Mucosa of descending colon (tissue), 3 donors: ENCODE results near the gene TP53. TPM values are rescaled to one million over a fixed set of nuclear protein-coding genes. Genes with fewer than 3 reads are reported as not detected.
A peak's percentile ranks its signal among the peaks of the same experiment; 100 is the strongest.
"Not testable (repeated sequence)": the region's sequence is repeated elsewhere in the genome, so short reads cannot be mapped to it uniquely, and the experiment has no call there.

Source experiments
- ATAC-seq: fragments of 200-7000 bp; cut with Tn5 transposase; one replicate; pipeline ENCODE4 v1.9.1; 2020; ENCODE audit warnings: mild to moderate bottlenecking, moderate library complexity
- DNase-seq, 3 donors: peaks; one replicate each; pipeline ENCODE4 v3.0.0-alpha.2; 2020
- H3K36me3 ChIP-seq: fragments of 200-600 bp; one replicate; pipeline ENCODE4 v1.8.0; 2021; ENCODE audit warnings: low read depth, mild to moderate bottlenecking
- H3K4me1 ChIP-seq: fragments of 200-600 bp; one replicate; pipeline ENCODE4 v1.8.0; 2021; ENCODE audit warnings: low read depth, mild to moderate bottlenecking
- H3K4me3 ChIP-seq: fragments of 200-600 bp; one replicate; pipeline ENCODE4 v1.8.0; 2021; ENCODE audit warnings: mild to moderate bottlenecking
- H3K9me3 ChIP-seq: fragments of 200-600 bp; one replicate; pipeline ENCODE4 v1.8.0; 2021; ENCODE audit warnings: mild to moderate bottlenecking
- CTCF ChIP-seq: fragments of 200-600 bp; IDR thresholded peaks from one replicate; pipeline ENCODE4 v1.8.0; 2022; ENCODE audit warnings: antibody characterized with exemption, mild to moderate bottlenecking
- intact Hi-C, 2 donors: fragments of 100-400 bp; cut with DNase I in 1 of 2; cut with micrococcal nuclease in 1 of 2; formaldehyde crosslinking; loops; one replicate each; pipeline versions ENCODE4 v1.11.0 to v1.11.1; 2022; cut with DNase I, micrococcal nuclease
- total RNA-seq, 3 donors: library from RNA; stranded (reverse); fragmentation: NEBNext Ultra II Directional in 2 of 3; extraction: Animal tissue kit (Norgen Biotek cat#: 25700) in 2 of 3; gene quantifications; one replicate each; pipeline versions ENCODE4 v1.2.1 to v1.2.4, GENCODE V29; 2021 to 2023
- donor health status: DM: no; HTN: no; CAD: no; lungs with moderate emphysema.
- donor health status: DM: no; HTN: no; CAD: no.
- donor health status: DM: no; HTN: yes; CAD: no.

TP53 gene
- total RNA-seq, 3 donors from 2014 or later: 33.9 to 75.2 (median 57.0) TPM

GRCh38 chr17:7651097-7651664, 36.1 kb downstream of the TP53 start:
- DNase-seq (no peak), ATAC-seq (no peak)
- no peak for TF ChIP-seq CTCF
- peaks cover 11% of the 10 kb centered on the region for H3K4me1 ChIP-seq
- no peaks in the 10 kb centered on the region for H3K9me3 ChIP-seq
- no peaks in the 10 kb centered on the region for H3K36me3 ChIP-seq
- intact Hi-C loops: no loop called here
- no peak overlapping the region for H3K4me3 ChIP-seq

- DNase-seq: peak; percentile 72 to 79 (median 75)
- H3K36me3 ChIP-seq: no peaks in the 10 kb centered on the region
- no peak for TF ChIP-seq CTCF
- no peaks in the 10 kb centered on the region for H3K9me3 ChIP-seq
- H3K4me1 ChIP-seq: peaks cover 11% of the 10 kb centered on the region
- intact Hi-C loops: no loop called here
- peak; percentile 86 for ATAC-seq
- H3K4me3 ChIP-seq: no peak within 1 kb of the TSS
These were observed 36.7 kb downstream of the TP53 start, which contains the start of gene ATP1B2 for GRCh38 chr17:7650509-7651096. ATP1B2 (plus strand) TSS chr17:7650926; CDS start chr17:7651519, 593 bp downstream.

- H3K4me1 ChIP-seq: peaks cover 11% of the 10 kb centered on the region
- H3K4me3 ChIP-seq: no peak overlapping the region
- H3K36me3 ChIP-seq: no peaks in the 10 kb centered on the region
- DNase-seq: no peak
- ATAC-seq: no peak
- TF ChIP-seq CTCF: no peak
- no peaks in the 10 kb centered on the region for H3K9me3 ChIP-seq
- intact Hi-C loops: no loop called here
These were observed 40.3 kb downstream of the TP53 start for GRCh38 chr17:7647018-7647417.

- no peaks in the 10 kb centered on the region for H3K9me3 ChIP-seq
- DNase-seq: no peak
- intact Hi-C loops: no loop called here
These were observed 40.8 kb downstream of the TP53 start for GRCh38 chr17:7646457-7646856.

GRCh38 chr17:7644775-7645174, 42.5 kb downstream of the TP53 start:
- ATAC-seq (peak; percentile 55), DNase-seq (no peak)
- H3K9me3 ChIP-seq: no peaks in the 10 kb centered on the region
- intact Hi-C loops: no loop called here
- no peak overlapping the region for H3K4me3 ChIP-seq
- H3K36me3 ChIP-seq: no peaks in the 10 kb centered on the region
- TF ChIP-seq CTCF: no peak
- H3K4me1 ChIP-seq: no peaks in the 10 kb centered on the region

More at GRCh38 chr17:7646457-7646856, 40.8 kb downstream of the TP53 start:
- Histone ChIP-seq H3K4me1 (peaks cover 9% of the 10 kb centered on the region), H3K4me3 (no peak overlapping the region), H3K36me3 (no peaks in the 10 kb centered on the region)
- ATAC-seq: no peak
- no peak for TF ChIP-seq CTCF

GRCh38 chr17:7641635-7642034, 45.7 kb downstream of the TP53 start:
- DNase-seq, H3K4me1 ChIP-seq, H3K4me3 ChIP-seq, ATAC-seq, H3K9me3 ChIP-seq, intact Hi-C loops, H3K36me3 ChIP-seq: not testable (repeated sequence)
